ENCODE measurements around the gene FRRS1L.

- TF ChIP-seq CTCF (IDR thresholded peaks at IDR 0.05) (no peak), POLR2AphosphoS5 (IDR thresholded peaks at IDR 0.05) (no peak), POLR2A (IDR thresholded peaks at IDR 0.05) (no peak)
These were observed 33.5 kb downstream of the FRRS1L start for GRCh38 chr9:109133533-109133932.
